ENCODE data around the gene ATP8B4.

- TF ChIP-seq ISL1 (CRISPR knock-in tag; IDR thresholded peaks at IDR 0.05) (no peak), GLIS3 (CRISPR knock-in tag; IDR thresholded peaks at IDR 0.05) (no peak), BACH2 (CRISPR knock-in tag; IDR thresholded peaks at IDR 0.05; ENCODE audit: borderline replicate concordance) (no peak), PATZ1 (CRISPR knock-in tag; IDR thresholded peaks at IDR 0.05; ENCODE audit: borderline replicate concordance) (no peak), ZNF565 (CRISPR knock-in tag; conservative IDR thresholded peaks at IDR 0.05; ENCODE audit: low read depth) (no peak), ZFP3 (CRISPR knock-in tag; IDR thresholded peaks at IDR 0.05) (no peak), TOX (CRISPR knock-in tag; IDR thresholded peaks at IDR 0.05; ENCODE audit: borderline replicate concordance) (no peak)
Observed at GRCh38 chr15:50083424-50084025, 35.5 kb downstream of the ATP8B4 start.
